T-cell (primary cell): ENCODE measurements around the gene OS9. TPM values are rescaled to one million over a fixed set of nuclear protein-coding genes. Genes with fewer than 3 reads are reported as not detected.
A peak's percentile ranks its signal among the peaks of the same experiment; 100 is the strongest.

Source experiments
- ATAC-seq, 4 experiments: fragments of 200-7000 bp in 3 of 4; fragments of 150-1000 bp in 1 of 4; cut with Tn5 transposase; replicated peaks in 1 of 4; 1 replicate in 3 of 4; 2 replicates in 1 of 4; pipeline ENCODE4 v1.10.0; 2021; ENCODE audit warnings: moderate library complexity in 3 of 4, mild to moderate bottlenecking in 2 of 4, moderate number of reproducible peaks in 1 of 4
- CTCF ChIA-PET, 2 donors: fragments of 300-600 bp; sonication (Branson Sonifier 250); formaldehyde crosslinking; loops; one replicate each; lab custom pipeline; 2022; ENCODE audit warnings: antibody characterized with exemption in 2 of 2; lab: Charles Lee
- POLR2A ChIA-PET, 2 donors: fragments of 300-600 bp; sonication (Branson Sonifier 250); formaldehyde crosslinking; loops; one replicate each; lab custom pipeline; 2022; ENCODE audit warnings: antibody characterized with exemption in 2 of 2; lab: Charles Lee
- DNase-seq, 35 experiments: peaks; one replicate each; pipeline versions ENCODE4 v3.0.0 to v3.0.0-alpha.2; 2013 to 2023
- H3K27ac ChIP-seq: one replicate; pipeline ENCODE4 v1.5.1; 2013; ENCODE audit warnings: low read length
- H3K27me3 ChIP-seq, 2 experiments: replicated peaks in 1 of 2; 1 replicate in 1 of 2; 2 replicates in 1 of 2; pipeline versions ENCODE4 v1.6.1 to v1.7.0; 2013; ENCODE audit warnings: low read length in 1 of 2, mixed read lengths in 1 of 2; ENCODE audit not compliant: control insufficient read depth in 2 of 2, insufficient read depth in 2 of 2; ENCODE audit errors: extremely low read depth in 1 of 2
- H3K36me3 ChIP-seq, 2 donors: 1 replicate in 1 of 2; 2 replicates in 1 of 2; pipeline versions ENCODE4 v1.6.1 to v1.7.0; 2013; ENCODE audit warnings: low read length in 1 of 2; ENCODE audit not compliant: control insufficient read depth in 2 of 2, insufficient read depth in 1 of 2; ENCODE audit errors: extremely low read depth in 1 of 2
- H3K4me1 ChIP-seq, 2 experiments: 1 replicate in 1 of 2; 2 replicates in 1 of 2; pipeline versions ENCODE4 v1.6.1 to v1.7.0; 2013; ENCODE audit warnings: low read length in 2 of 2, mixed read lengths in 1 of 2; ENCODE audit not compliant: insufficient read depth in 2 of 2, control insufficient read depth in 1 of 2; ENCODE audit errors: extremely low read depth in 1 of 2
- H3K4me3 ChIP-seq, 2 donors: 1 replicate in 1 of 2; 2 replicates in 1 of 2; pipeline versions ENCODE4 v1.5.1 to v1.7.0; 2013; ENCODE audit warnings: mild to moderate bottlenecking in 2 of 2, low read length in 1 of 2, moderate library complexity in 1 of 2; ENCODE audit not compliant: control insufficient read depth in 1 of 2; ENCODE audit errors: extremely low read depth in 1 of 2
- H3K9me3 ChIP-seq: 2 replicates; pipeline ENCODE4 v1.7.0; 2013
- H3K27ac Mint-ChIP-seq, 2 donors: one replicate each; pipeline ENCODE4 v1.8.0; 2020 to 2021; ENCODE audit warnings: mild to moderate bottlenecking in 2 of 2, mixed read lengths in 2 of 2
- H3K27me3 Mint-ChIP-seq, 2 donors: one replicate each; pipeline ENCODE4 v1.8.0; 2021 to 2022; ENCODE audit warnings: mixed read lengths in 2 of 2
- H3K36me3 Mint-ChIP-seq: one replicate; pipeline ENCODE4 v1.8.0; 2021; ENCODE audit warnings: mixed read lengths
- H3K4me1 Mint-ChIP-seq, 3 donors: one replicate each; pipeline ENCODE4 v1.8.0; 2020 to 2022; ENCODE audit warnings: mixed read lengths in 3 of 3, mild to moderate bottlenecking in 1 of 3
- H3K4me3 Mint-ChIP-seq, 3 donors: one replicate each; pipeline ENCODE4 v1.8.0; 2020 to 2022; ENCODE audit warnings: mild to moderate bottlenecking in 3 of 3, mixed read lengths in 3 of 3, moderate library complexity in 3 of 3
- H3K9me3 Mint-ChIP-seq, 3 donors: one replicate each; pipeline ENCODE4 v1.8.0; 2020 to 2022; ENCODE audit warnings: mixed read lengths in 3 of 3
- WGBS: methylation state at CpG from one replicate; pipeline ENCODE4 v1.1.5; 2013; ENCODE audit warnings: missing lambda C conversion rate; ENCODE audit not compliant: insufficient coverage; 5-methylcytosine and 5-hydroxymethylcytosine counted together
- total RNA-seq, 35 experiments: library from RNA in 6 of 35; stranded (reverse) in 6 of 35; fragments of 120-200 nt in 1 of 35; gene quantifications; one replicate each; pipeline versions ENCODE4 v1.2.1 to v1.2.4 and lab custom pipeline; 2013 to 2026

OS9 gene
- total RNA-seq, 5 donors from 2014 or later (not counting 1 experiment from before 2014, with no cell fraction given): 135 to 181 (median 164) TPM

DNA sequence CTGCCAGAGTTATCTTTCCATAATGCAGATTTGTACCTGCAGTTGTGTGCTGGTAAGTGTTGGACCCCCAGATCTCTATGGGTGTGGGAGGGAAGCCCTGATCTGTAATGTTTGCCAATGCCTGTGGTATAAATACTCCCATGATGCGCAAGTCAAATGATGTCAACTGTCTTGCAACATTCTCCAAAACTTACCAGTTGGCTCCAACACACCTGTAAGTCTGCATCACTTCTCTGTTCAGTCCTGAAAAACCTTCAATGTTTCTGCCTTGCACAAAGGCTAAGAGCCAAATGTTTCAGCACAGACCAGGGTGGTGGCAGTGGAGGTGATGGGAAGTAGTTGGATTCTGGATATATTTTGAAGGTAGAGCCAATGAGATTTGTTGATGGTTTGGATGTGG lies 3.1 kb downstream of the OS9 start:
- DNase-seq (no peak), ATAC-seq (no peak)
- Mint-ChIP-seq H3K4me1 (peaks cover 11 to 31% (median 28%) of the 10 kb centered on the region in 3 donors), H3K9me3 (no peaks in the 10 kb centered on the region), H3K27me3 (no peaks in the 10 kb centered on the region), H3K36me3 (peaks cover 44% of the 10 kb centered on the region), H3K27ac (no peak overlapping the region), H3K4me3 (no peak overlapping the region)
- Histone ChIP-seq H3K27me3 (no peaks in the 10 kb centered on the region), H3K9me3 (no peaks in the 10 kb centered on the region), H3K36me3 (peaks cover 8 to 41% of the 10 kb centered on the region in 2 donors), H3K4me3 (no peak overlapping the region), H3K4me1 (peaks cover 4 to 14% of the 10 kb centered on the region in 2 experiments), H3K27ac (no peak overlapping the region)
- CTCF ChIA-PET: no interaction called here
- no CpG with 5 or more reads among the region's 1 CpG for WGBS
- POLR2A ChIA-PET: no interaction called here

DNA sequence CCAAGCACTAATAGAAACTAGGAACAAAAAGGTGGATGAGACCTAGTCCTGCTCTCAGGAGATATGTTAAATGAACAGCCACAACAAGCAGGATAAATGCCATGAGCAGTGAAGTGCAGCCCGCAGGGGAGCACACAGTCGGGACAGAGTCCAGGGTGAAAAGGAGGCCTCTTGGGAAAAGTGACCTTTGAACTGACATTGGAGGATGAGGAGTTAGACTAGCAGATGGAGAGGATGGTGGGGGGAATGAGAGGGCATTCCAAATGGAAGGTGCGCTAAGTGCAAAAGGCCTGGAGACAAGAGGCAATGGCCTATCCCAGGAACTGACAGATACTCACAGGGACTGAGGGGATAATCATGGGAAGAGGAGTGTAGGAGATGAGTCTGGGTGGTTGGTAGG lies 4.5 kb downstream of the OS9 start:
- ChIA-PET CTCF (interaction anchor here in 1 of 2 donors (0.6 kb wide), 1 partner anchor 243 kb away, joined by 3 read pairs; the partner anchor contains the start of gene INHBE), POLR2A (interaction anchor here in 1 of 2 donors (0.7 kb wide), 1 partner anchor 238 kb away, joined by 3 read pairs; no protein-coding TSS in a partner anchor)
- H3K4me1 ChIP-seq: peaks cover 4 to 11% of the 10 kb centered on the region in 2 experiments
- DNase-seq: no peak
- Mint-ChIP-seq H3K27ac (peak overlapping the region in 1 of 2 donors; percentile 32), H3K27me3 (no peaks in the 10 kb centered on the region), H3K36me3 (peaks cover 58% of the 10 kb centered on the region), H3K4me3 (no peak overlapping the region), H3K4me1 (peaks cover 15 to 33% (median 28%) of the 10 kb centered on the region in 3 donors), H3K9me3 (no peaks in the 10 kb centered on the region)
- no peak overlapping the region for H3K27ac ChIP-seq
- no peak for ATAC-seq
- peaks cover 3% of the 10 kb centered on the region for H3K9me3 ChIP-seq
- H3K4me3 ChIP-seq: no peak overlapping the region
- H3K36me3 ChIP-seq: peaks cover 12 to 50% of the 10 kb centered on the region in 2 donors
- WGBS: 96% methylated on average over 3 of the region's 3 CpGs
- H3K27me3 ChIP-seq: no peaks in the 10 kb centered on the region

DNA sequence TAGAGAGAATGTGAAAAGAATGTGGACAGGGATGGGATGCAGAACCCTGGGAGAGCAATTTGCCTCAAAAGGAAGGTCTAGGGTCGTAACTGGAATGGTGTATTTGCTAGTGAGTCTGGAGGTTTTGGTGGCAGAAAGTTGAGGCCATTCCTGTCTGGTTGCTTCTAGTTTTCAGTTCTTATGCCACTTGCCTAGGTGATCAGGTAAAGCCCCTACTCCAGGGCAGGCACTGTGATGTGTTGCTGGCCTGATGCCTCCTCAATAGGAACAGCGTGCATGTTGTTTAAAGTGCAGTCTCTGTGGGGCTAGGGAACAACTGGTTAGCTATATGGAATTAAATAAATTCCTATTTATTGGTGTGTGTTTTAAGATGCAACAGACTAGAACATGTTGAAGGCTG lies 6.4 kb downstream of the OS9 start:
- Histone ChIP-seq H3K9me3 (peaks cover 7% of the 10 kb centered on the region), H3K27me3 (no peaks in the 10 kb centered on the region), H3K27ac (no peak overlapping the region), H3K4me3 (no peak overlapping the region), H3K36me3 (peaks cover 12 to 56% of the 10 kb centered on the region in 2 donors), H3K4me1 (no peaks in the 10 kb centered on the region)
- H3K4me1 Mint-ChIP-seq: peaks cover 15 to 33% (median 28%) of the 10 kb centered on the region in 3 donors
- DNase-seq (no peak), ATAC-seq (no peak)
- H3K36me3 Mint-ChIP-seq: peaks cover 73% of the 10 kb centered on the region
- H3K9me3 Mint-ChIP-seq: peaks cover 0 to 4% (median 4%) of the 10 kb centered on the region in 3 donors
- CTCF ChIA-PET: no interaction called here
- H3K27ac Mint-ChIP-seq: peak overlapping the region in 1 of 2 donors; percentile 11
- WGBS: 100% methylated on average over 1 of the region's 2 CpGs
- H3K4me3 Mint-ChIP-seq: no peak overlapping the region
- POLR2A ChIA-PET: interaction anchor here in 1 of 2 donors (0.8 kb wide), 1 partner anchor 162 kb away, joined by 3 read pairs; no protein-coding TSS in a partner anchor
- no peaks in the 10 kb centered on the region for H3K27me3 Mint-ChIP-seq

DNA sequence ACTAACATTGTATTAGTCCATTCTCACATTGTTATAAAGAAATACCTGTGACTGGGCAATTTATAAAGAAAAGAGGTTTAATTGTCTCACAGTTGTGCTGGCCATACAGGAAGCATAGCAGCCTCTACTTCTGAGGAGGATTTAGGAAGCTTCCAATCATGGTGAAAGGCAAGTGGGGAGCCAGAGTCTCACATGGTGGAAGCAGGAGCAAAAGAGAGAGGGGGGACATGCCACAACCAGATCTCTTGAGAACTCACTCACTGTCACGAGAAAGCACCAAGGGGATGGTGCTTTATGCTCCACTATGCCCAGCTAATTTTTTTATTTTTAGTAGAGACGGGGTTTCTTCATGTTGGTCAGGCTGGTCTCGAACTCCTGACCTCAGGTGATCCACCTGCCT lies 13.3 kb downstream of the OS9 start:
- Histone ChIP-seq H3K27ac (no peak overlapping the region), H3K36me3 (peaks cover 4 to 39% of the 10 kb centered on the region in 2 donors), H3K4me1 (no peaks in the 10 kb centered on the region), H3K27me3 (no peaks in the 10 kb centered on the region), H3K9me3 (peaks cover 7% of the 10 kb centered on the region), H3K4me3 (no peak overlapping the region)
- Mint-ChIP-seq H3K36me3 (peaks cover 61% of the 10 kb centered on the region), H3K4me3 (no peak overlapping the region), H3K9me3 (peaks cover 0 to 4% (median 4%) of the 10 kb centered on the region in 3 donors), H3K4me1 (peaks cover 0 to 7% (median under 1%) of the 10 kb centered on the region in 3 donors), H3K27ac (peak overlapping the region in 1 of 2 donors; percentile 7), H3K27me3 (no peaks in the 10 kb centered on the region)
- DNase-seq: no peak
- ChIA-PET CTCF (interaction anchor here in 1 of 2 donors (0.8 kb wide), 1 partner anchor 69 kb away, joined by 4 read pairs; no protein-coding TSS in a partner anchor), POLR2A (no interaction called here)
- WGBS: no CpG with 5 or more reads among the region's 3 CpGs
- no peak for ATAC-seq

DNA sequence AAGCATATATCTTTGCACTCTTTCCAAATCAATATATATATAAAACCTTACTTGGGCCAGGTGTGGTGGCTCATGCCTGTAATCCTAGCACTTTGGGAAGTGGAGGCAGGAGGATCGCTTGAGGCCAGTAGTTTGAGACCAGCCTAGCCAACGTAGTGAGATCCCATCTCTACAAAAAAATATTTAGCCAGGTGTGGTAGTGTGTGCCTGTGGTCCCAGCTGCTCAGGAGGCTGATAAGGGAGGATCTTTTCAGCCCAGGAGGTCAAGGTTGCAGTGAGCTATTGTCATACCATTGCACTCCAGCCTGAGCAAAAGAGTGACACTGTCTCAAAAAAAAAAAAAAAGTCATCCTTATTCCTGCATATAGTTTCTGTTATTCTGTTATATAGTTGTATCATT lies 14.4 kb downstream of the OS9 start:
- Histone ChIP-seq H3K27ac (no peak overlapping the region), H3K9me3 (peaks cover 5% of the 10 kb centered on the region), H3K4me3 (no peak overlapping the region), H3K27me3 (no peaks in the 10 kb centered on the region), H3K4me1 (no peaks in the 10 kb centered on the region), H3K36me3 (peaks cover 0 to 38% of the 10 kb centered on the region in 2 donors)
- peaks cover 54% of the 10 kb centered on the region for H3K36me3 Mint-ChIP-seq
- CTCF ChIA-PET: interaction anchor here in 1 of 2 donors (0.6 kb wide), 1 partner anchor 16 kb away, joined by 3 read pairs; no protein-coding TSS in a partner anchor
- WGBS: no CpG with 5 or more reads among the region's 2 CpGs
- no peak overlapping the region for H3K27ac Mint-ChIP-seq
- H3K4me1 Mint-ChIP-seq: peaks cover 0 to 4% (median 0%) of the 10 kb centered on the region in 3 donors
- H3K9me3 Mint-ChIP-seq: peaks cover 0 to 4% (median 4%) of the 10 kb centered on the region in 3 donors
- DNase-seq (no peak), ATAC-seq (no peak)
- no peak overlapping the region for H3K4me3 Mint-ChIP-seq
- POLR2A ChIA-PET: no interaction called here
- no peaks in the 10 kb centered on the region for H3K27me3 Mint-ChIP-seq

DNA sequence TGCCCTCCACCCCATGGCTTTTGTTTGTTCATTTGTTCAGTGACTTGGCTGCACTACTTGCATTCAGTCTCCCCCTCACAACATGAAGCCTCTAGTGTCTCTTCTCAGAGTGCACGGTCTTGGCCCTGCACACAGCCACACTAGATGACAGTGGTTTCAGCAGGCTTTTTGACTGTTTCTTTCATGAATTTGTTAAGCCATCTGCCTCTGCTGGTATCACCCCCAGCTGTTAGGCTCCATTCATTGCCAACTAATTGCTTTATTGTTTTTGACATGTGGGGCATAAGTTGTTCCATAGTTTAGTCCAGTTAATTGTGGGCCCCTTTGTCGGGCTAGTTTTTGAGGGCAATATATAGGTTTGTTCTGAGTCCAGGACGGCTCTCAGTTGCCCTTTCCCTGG lies 18.8 kb downstream of the OS9 start:
- DNase-seq (peak in 1 of 35 experiments; percentile 3), ATAC-seq (no peak)
- H3K27ac Mint-ChIP-seq: no peak overlapping the region
- Histone ChIP-seq H3K4me1 (no peaks in the 10 kb centered on the region), H3K27me3 (no peaks in the 10 kb centered on the region), H3K9me3 (no peaks in the 10 kb centered on the region), H3K36me3 (peaks cover 4 to 47% of the 10 kb centered on the region in 2 donors), H3K27ac (no peak overlapping the region), H3K4me3 (no peak overlapping the region)
- POLR2A ChIA-PET: no interaction called here
- H3K36me3 Mint-ChIP-seq: peaks cover 33% of the 10 kb centered on the region
- CTCF ChIA-PET: no interaction called here
- H3K9me3 Mint-ChIP-seq: no peaks in the 10 kb centered on the region
- H3K4me3 Mint-ChIP-seq: no peak overlapping the region
- WGBS: 100% methylated on average over 2 of the region's 3 CpGs
- H3K4me1 Mint-ChIP-seq: peaks cover 0 to 4% (median 2%) of the 10 kb centered on the region in 3 donors
- H3K27me3 Mint-ChIP-seq: no peaks in the 10 kb centered on the region
